HG03196 (cell line): Measurements from ENCODE around the gene PKP1.

Experiments used
- ATAC-seq: cut with Tn5 transposase; IDR thresholded peaks from one replicate; pipeline ENCODE4 v1.9.1; 2021; ENCODE audit not compliant: unreplicated experiment

PKP1 gene

DNA sequence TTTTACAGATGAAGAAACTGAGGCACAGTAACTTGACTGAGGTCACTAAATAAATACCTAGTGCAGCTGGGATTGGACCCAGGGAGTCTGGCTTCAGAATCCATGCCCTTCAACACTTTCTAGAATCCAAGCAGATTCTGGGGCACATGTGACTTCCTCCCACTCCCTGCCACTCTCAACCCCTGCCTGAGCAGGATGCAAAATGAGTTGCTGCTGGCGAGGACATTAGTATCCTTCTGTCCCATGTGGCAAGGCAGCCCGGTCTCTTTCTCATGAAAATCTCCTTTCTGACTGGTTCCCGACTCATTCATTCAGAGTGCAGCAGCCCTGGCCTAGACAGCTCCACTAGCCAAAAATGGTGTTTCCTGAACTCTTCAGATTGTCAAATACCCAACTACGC, 65.8 kb downstream of the PKP1 start:
- no peak for ATAC-seq

DNA sequence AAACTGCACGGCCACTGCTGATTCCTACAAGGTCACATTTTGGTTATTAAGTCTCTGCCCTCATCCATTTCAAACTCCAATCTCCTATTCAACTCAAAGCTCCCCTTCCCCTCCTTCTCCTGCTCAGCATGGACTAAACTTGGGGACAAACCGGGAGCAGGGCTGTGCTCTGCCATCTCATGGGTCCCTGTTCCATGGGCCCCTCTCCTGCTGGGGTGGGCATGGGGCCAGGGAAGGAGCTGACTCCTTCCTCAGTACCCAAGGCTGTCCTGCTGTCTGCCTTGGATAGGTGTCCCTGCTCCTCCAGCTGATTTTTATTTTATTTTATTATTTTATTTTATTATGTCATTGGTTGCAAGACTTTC, 67.0 kb downstream of the PKP1 start:
- no peak for ATAC-seq

DNA sequence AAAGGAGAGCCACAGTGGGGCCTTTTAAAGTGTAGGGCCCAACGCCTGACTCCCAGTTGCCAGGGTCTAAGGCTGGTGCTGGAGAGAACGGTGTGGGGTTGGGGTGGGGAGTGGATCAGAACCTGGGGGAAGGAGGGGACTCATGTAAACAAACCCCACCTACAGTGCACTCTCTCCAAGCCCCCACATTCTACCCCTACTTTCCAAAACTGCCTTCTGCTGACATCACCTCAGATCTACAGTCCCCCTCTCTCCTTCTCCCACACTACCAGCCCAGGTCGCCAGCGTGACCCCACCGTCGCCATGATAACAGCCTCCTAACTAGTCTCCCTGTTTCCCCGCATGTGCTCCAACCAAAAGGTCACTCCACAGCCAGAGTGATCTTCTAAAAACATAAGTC, 67.6 kb downstream of the PKP1 start:
- ATAC-seq: no peak

DNA sequence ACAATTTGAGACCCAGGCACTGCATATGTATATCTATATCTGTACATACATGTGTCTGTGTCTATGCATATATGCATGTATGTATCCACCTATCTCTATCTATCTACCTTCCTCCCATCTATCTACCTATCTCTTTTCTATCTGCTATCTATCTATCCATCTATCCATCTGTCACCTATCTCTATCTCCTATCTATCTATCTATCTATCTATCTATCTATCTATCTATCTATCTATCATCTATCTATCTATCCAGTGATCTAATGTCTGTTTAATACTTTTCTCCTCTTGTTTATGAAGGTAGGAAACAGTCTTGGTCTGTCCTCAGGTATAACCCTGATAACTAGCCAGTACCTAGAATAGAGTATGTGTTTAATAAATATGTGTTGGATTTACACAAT, 68.3 kb downstream of the PKP1 start:
- ATAC-seq: no peak

DNA sequence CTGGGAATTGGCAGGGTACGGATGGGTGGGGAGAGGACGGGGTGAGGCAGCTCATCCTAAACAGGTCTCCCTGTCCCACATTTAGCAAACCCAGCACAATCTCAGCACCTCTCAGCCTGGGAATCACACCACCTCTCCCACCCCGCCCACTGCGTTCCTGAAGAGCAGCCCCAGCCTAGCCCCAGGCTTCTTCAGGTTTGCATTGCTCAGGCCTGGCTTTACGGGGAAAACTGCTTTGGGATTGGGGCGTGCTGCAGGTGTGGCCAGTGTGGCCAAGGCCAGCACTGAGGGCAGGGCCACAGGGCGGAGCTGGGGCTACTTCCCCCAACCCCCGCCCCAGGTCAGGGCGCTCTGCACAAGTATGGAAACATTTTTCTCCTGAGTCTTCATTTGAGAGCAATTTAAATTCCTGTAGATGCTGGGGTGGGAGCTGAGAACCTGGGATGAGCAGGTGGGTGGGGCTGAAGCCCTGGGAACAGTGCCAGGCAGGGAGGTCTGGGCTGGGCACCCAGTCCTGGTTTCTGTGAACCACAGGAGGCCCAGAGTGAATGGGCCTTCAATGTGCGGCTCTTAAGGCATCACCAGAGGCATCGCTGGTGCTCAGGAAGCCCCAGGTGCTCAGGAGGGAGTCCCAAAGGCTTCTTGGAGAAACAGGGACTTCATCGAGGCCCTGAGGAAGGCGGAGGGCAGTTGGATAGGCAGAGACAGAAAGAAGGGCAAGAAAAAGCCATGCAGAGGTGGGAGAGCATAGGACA, 70.1 kb downstream of the PKP1 start:
- ATAC-seq: no peak

DNA sequence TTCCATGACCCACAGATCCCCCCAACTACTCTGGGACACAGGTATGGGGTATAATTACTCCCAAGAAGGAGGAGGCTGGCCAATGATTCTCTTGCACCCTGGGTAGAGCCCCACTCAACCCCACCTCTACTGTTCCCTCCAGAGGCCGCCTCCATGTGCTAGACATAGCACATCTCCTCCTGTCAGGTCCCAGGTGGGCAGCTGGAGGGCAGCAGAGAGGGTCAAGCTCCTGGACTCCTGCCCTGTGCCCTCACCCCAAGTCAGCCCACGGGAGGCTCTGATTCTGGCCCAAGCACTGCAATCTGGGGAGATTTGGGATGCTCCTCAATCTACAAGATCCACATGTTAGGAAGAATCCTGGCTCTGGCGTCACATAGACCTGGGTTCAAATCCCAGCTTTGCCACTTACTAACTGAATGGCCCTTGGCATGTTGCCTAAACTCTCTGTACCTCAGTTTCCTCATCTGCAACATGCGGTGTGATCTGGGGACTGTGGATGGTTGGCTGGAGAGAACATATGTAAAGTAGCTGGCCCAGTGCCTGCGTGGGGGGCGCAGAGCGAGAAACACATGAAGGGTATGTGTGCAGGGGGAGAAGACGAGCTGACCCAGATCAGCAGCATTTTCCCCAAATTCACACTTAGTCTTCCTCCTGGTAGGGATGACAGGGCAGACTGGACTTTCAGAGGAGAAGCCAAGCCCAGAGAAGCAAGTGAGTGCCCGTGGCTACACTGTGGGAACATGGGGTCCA, 71.0 kb downstream of the PKP1 start:
- ATAC-seq: no peak

DNA sequence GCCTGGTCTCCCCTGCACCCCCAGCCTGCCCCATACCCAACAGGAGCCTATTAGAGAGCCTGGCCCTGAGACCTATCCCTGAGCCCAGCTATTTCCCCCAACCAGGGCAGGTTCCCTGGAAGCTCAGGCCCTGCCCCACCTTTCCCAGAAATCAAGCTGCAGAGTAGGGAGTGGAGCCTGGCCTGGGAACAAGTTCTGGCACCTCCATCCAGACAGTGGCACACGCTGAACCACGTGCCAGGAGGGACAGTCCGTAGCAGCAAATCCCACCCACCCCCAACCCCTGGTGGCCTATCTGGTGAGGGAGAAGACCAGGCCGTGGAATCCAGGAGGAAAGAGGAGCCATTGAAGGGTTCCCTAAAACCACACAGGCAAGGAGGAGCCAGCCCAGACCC, 71.6 kb downstream of the PKP1 start:
- no peak for ATAC-seq

DNA sequence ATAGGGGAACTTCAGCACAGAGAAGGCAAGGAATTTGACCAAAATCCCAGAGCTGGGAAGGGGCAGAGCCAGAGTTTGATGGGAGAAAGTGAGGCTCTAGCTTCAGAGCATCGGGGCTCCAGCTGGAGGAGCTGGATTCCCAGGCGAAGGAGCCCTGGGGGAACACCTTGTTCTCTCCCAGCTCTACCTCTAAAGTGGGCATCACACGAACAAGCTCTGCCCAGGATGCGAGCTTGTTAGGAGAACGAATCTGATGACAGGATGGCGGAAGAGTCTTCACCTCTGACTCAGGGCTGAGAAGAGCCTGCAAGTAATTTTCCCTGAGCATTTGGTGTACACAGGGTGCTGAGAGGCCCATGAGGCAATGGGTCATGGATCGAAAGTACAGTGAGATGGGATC, 72.2 kb downstream of the PKP1 start:
- no peak for ATAC-seq

DNA sequence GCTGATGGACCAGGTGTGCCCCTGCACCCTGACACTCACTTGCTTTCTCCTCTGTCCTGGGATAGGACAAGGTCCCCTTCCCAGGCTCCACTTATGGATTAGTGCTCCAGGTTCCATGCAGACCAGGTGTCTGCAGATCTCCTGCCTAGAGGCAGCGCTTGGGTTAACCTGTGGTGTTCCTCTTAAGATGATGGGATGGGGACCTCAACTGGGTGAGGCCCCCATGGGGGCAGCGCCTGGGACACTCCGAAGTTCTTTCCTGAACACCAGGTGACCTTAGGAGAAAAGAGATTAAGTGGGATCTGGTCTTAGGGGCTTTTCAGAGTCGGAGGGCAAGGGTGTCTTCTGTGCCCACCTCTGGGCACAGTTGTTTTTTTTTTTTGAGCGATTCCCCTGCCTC, 72.9 kb downstream of the PKP1 start:
- no peak for ATAC-seq

DNA sequence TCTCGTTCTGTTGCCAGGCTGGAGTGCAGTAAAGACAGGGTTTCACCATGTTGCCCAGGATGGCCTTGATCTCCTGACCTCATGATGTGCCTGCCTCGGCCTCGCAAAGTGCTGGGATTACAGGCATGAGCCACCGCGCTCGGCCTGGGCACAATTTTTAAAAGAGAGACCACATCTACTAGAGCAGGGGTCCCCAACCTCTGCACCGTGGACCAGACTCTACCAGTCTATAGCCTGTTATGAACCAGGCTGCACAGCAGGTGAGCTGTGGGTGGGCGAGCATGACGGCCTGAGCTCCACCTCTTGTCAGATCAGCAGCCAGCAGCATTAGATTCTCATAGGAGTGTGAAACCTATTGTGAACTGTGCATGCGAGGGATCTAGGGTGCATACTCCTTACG, 73.4 kb downstream of the PKP1 start:
- ATAC-seq: no peak

DNA sequence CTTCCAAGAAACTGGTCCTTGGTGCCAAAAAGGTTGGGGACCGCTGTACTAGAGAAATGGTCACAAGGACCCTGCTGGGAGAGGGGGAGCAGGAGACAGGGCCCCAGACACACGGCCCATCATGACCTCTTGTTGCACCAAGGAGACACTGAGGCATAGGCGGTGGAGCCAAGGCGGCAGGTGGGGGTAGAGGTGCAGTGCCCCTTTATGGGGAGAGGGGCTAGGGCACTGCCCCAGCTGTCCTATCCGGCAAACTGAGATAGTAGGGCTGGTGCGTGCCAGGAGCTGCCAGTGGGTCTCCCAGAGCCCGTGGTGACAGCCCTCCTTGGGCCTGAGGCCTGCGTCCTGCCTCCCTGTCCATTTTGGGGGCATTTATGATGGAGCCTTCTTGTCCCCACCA, 73.9 kb downstream of the PKP1 start:
- ATAC-seq: no peak

DNA sequence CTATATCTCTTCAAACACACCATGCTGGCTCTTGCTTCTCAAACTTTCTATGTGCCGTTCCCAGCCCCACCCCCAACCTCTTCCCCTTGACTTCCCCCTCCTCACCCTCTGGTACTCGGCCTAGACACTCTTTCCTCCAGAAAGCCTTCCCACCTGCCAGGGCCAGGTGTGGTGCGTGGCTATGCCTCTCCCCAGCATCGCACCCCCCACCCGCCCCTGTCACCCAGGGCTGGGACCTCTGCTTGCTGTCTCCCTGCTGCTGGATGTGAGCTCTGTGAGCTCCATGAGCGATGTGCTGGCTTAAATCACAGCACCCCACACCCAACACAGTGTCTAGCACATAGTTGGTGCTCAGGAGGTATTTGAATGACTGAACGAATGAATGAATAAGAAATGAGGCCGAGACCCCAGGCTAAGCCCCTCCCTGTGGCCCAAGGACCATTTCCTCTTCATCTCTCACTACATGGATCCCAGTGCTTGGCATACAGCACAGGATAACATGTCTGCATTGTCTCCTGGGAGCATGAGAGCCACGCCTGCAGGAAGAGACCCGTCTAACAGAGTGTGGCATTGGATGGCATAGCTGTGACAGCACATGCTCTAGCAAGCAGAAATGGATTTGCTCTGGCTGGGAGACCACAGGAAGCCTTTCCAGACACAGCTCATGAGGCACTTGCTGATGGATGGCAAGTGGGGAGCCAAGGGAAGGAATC, 74.5 kb downstream of the PKP1 start:
- no peak for ATAC-seq

DNA sequence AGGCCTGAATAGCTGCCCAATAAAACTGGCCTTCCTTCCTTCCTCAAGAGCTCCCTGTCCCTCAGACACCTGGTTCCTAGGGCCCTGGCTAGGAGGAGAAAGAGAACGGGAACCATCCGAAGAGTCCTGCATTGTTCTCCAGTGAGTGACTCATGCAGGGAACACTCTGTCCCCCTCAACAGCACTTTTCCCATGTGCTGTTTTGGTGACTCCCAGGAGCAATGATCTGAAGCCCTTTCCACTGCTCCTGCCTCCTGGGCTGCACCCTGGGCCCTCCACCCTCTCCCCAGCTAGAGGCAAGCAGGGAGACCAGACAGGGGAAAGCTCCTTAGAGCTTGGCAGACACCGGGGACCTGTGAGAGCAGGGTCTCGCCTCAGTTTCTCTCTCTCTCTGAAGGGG, 75.3 kb downstream of the PKP1 start:
- no peak for ATAC-seq

DNA sequence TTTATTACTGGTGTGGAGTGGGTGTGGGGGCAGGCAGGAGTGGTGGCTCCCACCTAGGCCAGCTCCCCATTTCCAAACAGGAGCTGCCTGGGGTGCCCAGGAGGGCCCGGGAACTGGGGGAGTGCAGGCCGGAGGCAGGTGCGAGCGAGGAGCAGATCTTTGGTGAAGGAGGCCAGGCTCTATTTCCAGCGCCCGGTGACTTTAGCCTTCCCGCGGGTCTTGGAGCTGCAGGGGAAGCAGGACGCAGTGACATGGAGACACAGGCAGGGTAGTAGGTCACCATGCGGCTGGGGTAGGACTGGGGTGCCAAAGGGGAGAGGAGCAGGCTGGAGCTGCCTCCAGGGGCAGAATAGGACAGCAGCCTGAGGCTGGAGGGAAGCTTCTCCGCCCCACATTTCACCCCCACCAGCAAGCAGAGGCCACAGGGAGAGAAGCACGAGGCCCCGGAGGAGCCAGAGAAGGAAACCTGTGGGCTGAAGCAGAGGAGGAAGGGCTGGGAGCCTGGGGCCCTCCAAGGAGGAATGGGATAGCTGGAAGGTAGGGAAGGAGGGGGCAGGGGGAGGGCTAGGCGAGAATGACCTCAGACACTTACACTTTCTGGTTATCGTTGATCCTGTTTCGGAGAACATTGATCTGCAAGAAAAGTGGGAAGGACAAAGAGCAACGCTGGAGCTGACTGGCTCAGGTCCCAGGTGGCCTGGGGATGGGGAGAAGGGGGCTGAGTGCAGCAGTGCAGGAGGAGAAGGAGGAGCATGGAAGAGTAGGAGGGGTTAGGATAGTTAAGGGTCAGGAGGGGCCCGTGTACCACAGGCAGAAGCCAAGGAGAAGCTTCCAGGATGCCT, 75.9 kb downstream of the PKP1 start:
- no peak for ATAC-seq

DNA sequence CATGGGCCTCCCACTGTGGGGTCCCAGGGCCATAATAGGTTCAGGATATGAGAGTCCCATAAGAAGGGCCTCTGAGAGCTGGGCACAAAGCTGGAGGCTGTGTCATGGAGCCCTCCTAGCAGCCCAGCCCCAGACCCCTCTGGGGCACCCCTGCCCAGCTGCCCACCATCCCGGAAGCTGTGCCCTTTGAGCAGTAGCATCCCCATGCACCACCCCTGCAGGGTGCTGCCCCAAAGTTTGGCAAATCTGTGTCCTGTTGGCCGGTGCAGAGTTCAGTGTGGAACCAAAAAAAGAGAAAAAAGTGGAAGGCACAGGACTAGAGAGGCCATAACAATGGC, 76.5 kb downstream of the PKP1 start:
- no peak for ATAC-seq

DNA sequence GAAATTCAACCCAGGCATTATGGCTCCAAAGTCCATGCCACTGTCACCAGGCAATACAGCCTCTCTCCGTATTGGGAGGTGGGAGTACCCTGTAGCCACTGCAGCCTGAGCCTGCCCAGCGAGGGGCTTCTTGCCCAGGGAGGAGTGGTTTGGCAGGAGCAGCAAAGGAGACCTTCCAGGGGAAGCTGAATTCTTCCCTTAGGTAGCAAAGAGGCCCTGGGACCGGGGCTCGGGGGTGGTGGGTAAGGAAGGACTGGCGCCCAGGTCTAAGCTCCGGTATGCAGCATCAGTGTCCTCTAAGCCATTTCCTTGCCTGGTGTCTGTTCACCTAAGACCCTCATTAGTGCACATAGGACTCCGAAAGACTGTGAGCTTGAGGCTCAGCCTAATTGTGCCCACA, 77.2 kb downstream of the PKP1 start:
- no peak for ATAC-seq

DNA sequence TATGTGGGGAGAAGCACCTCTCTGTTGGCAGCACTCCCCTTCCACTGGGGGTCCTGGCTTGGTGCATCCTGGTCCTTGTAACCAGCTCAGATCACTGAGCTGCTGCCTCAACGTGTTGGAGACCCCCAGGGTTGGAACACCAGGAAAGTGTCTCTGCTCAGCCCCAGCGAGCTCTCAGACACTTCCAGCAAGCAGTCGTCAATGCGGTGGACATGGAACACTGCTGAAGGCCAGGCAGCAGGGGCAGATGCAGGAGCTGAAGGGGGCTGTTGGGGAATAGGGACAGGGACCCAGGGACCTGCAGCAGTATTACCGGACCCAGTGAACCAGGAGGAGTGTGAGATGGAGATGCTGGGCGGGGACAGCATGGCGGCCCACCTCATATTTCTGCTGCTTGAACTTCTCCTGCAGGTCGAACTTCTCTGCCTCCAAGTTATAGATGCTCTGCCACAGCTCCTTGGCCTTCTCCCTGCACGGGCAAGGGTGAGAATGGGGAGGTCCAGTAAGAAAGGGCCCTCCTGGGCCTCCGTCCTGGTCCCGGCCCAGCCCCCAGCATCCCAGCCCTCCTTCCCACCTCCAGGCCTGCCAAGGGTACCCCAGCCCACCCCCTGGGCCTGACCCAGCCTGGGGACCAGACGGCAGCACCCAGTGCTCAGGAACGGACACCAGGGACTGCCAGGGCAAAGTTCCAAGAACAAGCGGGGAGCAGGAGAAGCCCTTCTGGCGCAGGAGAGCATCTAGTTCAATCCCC, 77.8 kb downstream of the PKP1 start:
- ATAC-seq: no peak

DNA sequence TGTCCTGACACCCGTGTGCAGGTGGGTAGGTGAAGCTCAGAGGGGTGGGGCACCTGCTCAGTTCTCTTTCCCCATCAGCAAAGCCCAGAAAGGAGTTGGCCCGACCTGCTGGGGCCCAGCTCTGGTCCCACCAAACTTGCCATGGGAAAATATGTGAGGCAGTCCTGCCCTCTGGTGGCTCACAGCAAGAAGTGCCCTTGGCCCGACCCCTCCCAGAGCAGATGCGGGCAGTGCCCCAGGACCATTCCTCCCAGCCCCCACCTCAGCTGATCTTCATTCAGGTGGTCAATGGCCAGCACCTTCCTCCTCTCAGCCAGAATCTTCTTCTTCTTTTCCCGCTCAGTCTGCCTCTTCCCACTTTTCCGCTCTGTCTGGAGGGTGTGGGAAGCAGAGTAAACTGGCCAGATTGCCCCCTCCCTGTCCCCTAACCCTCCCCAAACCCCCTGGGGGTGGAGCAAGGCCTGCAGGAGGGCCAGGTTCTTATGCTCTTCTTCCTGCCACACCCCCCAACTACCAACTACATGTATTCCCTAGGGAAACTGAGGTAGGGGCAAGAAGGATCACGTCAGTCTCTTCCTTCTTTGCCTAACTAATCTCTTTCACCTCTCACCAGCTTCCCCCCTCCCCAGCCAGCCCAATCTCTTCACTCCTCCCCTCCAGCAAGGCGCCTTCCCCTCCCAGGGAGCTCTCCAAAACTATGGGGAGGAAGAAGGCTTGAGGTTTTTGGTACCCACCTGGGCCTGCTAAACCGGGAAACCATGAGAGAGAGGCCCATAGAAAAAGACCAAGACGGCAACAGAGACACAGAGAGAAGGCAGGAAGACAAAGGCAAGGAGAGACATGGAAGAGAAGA, 78.6 kb downstream of the PKP1 start:
- no peak for ATAC-seq

DNA sequence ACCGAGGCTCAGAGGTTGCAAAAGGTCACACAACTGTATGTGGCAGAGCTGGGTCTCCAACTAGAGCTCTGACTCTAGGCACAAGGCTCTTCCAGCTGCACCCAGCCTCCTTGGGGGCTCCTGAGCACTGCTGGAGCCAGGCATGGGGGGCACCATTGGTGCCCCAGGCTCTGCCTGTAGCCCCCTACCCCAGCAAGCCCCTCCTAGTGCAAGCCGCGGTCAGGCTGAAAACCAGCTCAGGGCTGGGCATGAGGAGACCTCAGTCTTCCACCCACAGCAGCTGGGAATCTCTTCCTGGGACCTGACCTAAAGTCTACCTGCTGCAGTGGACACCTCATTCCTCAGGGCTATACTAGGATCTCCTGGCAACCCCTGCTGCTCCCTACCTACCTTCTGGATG, 79.6 kb downstream of the PKP1 start:
- no peak for ATAC-seq

DNA sequence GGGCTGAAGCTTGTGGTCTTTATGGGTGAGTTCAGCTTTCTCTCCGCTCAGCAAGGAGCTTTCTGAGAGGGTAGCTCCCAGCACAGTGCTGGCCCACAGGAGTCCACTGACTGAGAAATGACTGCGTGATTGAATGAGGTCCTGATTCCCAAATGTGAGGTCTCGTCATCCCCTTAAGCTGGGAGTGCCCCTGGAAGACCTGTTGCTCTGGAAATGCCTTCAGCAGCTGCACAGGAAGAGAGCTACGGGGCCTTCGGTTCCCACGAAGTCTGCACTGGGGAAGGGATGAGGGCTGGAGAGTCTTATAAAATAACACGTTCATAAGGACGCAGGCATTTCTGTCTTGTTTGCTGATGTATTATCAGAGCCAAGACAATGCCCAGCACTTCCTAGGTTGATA, 80.2 kb downstream of the PKP1 start:
- no peak for ATAC-seq
